B cell (primary cell): Measurements from ENCODE around the gene DHDH. TPM values are rescaled to one million over a fixed set of nuclear protein-coding genes. Genes with fewer than 3 reads are reported as not detected.

Experiments
- ATAC-seq: fragments of 200-7000 bp; cut with Tn5 transposase; one replicate; pipeline ENCODE4 v1.10.0; 2021; ENCODE audit warnings: low read depth, mild to moderate bottlenecking, moderate number of reproducible peaks, moderate library complexity
- CTCF ChIA-PET: fragments of 350-600 bp; sonication (Branson Sonifier 250); formaldehyde crosslinking; loops from one replicate; lab custom pipeline; 2021; ENCODE audit warnings: antibody characterized with exemption, inconsistent platforms; lab: Charles Lee
- POLR2A ChIA-PET: fragments of 350-600 bp; sonication (Branson Sonifier 250); formaldehyde crosslinking; loops from one replicate; lab custom pipeline; 2021; ENCODE audit warnings: antibody characterized with exemption; lab: Charles Lee
- DNase-seq: peaks from one replicate; pipeline ENCODE4 v3.0.0; 2013
- H2AFZ ChIP-seq: 2 replicates; pipeline ENCODE4 v1.6.1; 2012; ENCODE audit warnings: mild to moderate bottlenecking, low read depth, low read length; ENCODE audit not compliant: insufficient read depth, poor library complexity, severe bottlenecking
- H3K27ac ChIP-seq, 2 donors: 1 replicate in 1 of 2; 2 replicates in 1 of 2; pipeline ENCODE4 v1.5.1; 2012 to 2013; ENCODE audit warnings: low read length in 2 of 2, mild to moderate bottlenecking in 2 of 2, moderate library complexity in 1 of 2
- H3K27me3 ChIP-seq, 4 experiments: fragments of 200-600 bp in 1 of 4; sonication (generic) in 1 of 4; replicated peaks in 1 of 4; 1 replicate in 2 of 4; 2 replicates in 2 of 4; pipeline versions ENCODE4 v1.6.1 to v1.7.0; 2013 to 2016; ENCODE audit warnings: low read length in 3 of 4, mild to moderate bottlenecking in 2 of 4, mixed read lengths in 1 of 4, moderate library complexity in 1 of 4; ENCODE audit not compliant: insufficient read depth in 4 of 4, control insufficient read depth in 3 of 4; ENCODE audit errors: control extremely low read depth in 1 of 4
- H3K36me3 ChIP-seq, 2 experiments: replicated peaks in 1 of 2; 1 replicate in 1 of 2; 2 replicates in 1 of 2; pipeline versions ENCODE4 v1.6.1 to v1.7.1; 2013; ENCODE audit warnings: low read length in 1 of 2; ENCODE audit not compliant: insufficient read depth in 2 of 2, control insufficient read depth in 1 of 2; ENCODE audit errors: control extremely low read depth in 1 of 2, extremely low read depth in 1 of 2
- H3K4me1 ChIP-seq, 2 donors: fragments of 200-600 bp in 1 of 2; sonication (generic) in 1 of 2; 1 replicate in 1 of 2; 2 replicates in 1 of 2; pipeline versions ENCODE4 v1.5.1 to v1.6.1; 2013 to 2017; ENCODE audit warnings: low read length in 2 of 2; ENCODE audit not compliant: control insufficient read depth in 2 of 2, insufficient read depth in 2 of 2
- H3K4me2 ChIP-seq: replicated peaks from 2 replicates; pipeline ENCODE3; 2012; ENCODE audit warnings: mild to moderate bottlenecking, low read depth, low read length; ENCODE audit not compliant: poor library complexity, severe bottlenecking
- H3K4me3 ChIP-seq, 5 experiments: fragments of 200-600 bp in 1 of 5; sonication (generic) in 1 of 5; 1 replicate in 3 of 5; 2 replicates in 2 of 5; pipeline versions ENCODE4 v1.5.1 to v1.7.0; 2011 to 2016; ENCODE audit warnings: low read length in 4 of 5, mild to moderate bottlenecking in 4 of 5, low read depth in 2 of 5, control low read depth in 1 of 5, moderate library complexity in 1 of 5; ENCODE audit not compliant: insufficient read depth in 1 of 5; ENCODE audit errors: control extremely low read depth in 1 of 5, extremely low read depth in 1 of 5
- H3K79me2 ChIP-seq: fragments of 200-600 bp; sonication (generic); one replicate; pipeline ENCODE4 v1.6.0; 2016; ENCODE audit warnings: low read length; ENCODE audit not compliant: control insufficient read depth, insufficient read depth
- H3K9ac ChIP-seq: fragments of 200-600 bp; sonication (generic); 2 replicates; pipeline ENCODE4 v1.6.1; 2017; ENCODE audit warnings: mild to moderate bottlenecking, low read length, moderate library complexity
- H3K9me3 ChIP-seq, 3 donors: one replicate each; pipeline versions ENCODE4 v1.6.1 to v1.7.1; 2013; ENCODE audit warnings: low read length in 2 of 3; ENCODE audit not compliant: control insufficient read depth in 2 of 3, insufficient read depth in 1 of 3; ENCODE audit errors: control extremely low read depth in 1 of 3
- H4K20me1 ChIP-seq: 2 replicates; pipeline ENCODE4 v1.6.0; 2012; ENCODE audit warnings: mild to moderate bottlenecking, low read length; ENCODE audit not compliant: insufficient read depth, control insufficient read depth, poor library complexity, severe bottlenecking
- H3K27ac Mint-ChIP-seq: one replicate; pipeline ENCODE4 v1.8.0; 2021; ENCODE audit warnings: mixed read lengths
- H3K27me3 Mint-ChIP-seq: one replicate; pipeline ENCODE4 v1.8.0; 2021; ENCODE audit warnings: mixed read lengths
- H3K4me1 Mint-ChIP-seq: one replicate; pipeline ENCODE4 v1.8.0; 2021; ENCODE audit warnings: mixed read lengths
- H3K4me3 Mint-ChIP-seq: one replicate; pipeline ENCODE4 v1.8.0; 2021; ENCODE audit warnings: mixed read lengths
- H3K9me3 Mint-ChIP-seq: one replicate; pipeline ENCODE4 v1.8.0; 2022; ENCODE audit warnings: mixed read lengths; ENCODE audit not compliant: insufficient read depth
- EZH2 ChIP-seq: IDR thresholded peaks from 2 replicates; pipeline ENCODE4 v1.6.1; 2012; ENCODE audit warnings: borderline replicate concordance, low read depth, mild to moderate bottlenecking, moderate library complexity, low read length; ENCODE audit not compliant: insufficient read depth, poor library complexity, severe bottlenecking
- WGBS: methylation state at CpG from one replicate; pipeline ENCODE4 v1.1.5; 2013; ENCODE audit warnings: missing lambda C conversion rate; ENCODE audit not compliant: insufficient coverage; 5-methylcytosine and 5-hydroxymethylcytosine counted together
- intact Hi-C: fragments of 100-400 bp; cut with micrococcal nuclease; formaldehyde crosslinking; loops from one replicate; pipeline ENCODE4 v1.10.0; 2022
- polyA plus RNA-seq: library from polyadenylated mRNA; depleted of rRNA; stranded (reverse); fragments of >200 nt; gene quantifications from 2 replicates; pipeline ENCODE4 v1.2.3, GENCODE V29; 2012
- total RNA-seq, 2 donors: library from RNA; stranded (reverse); fragments of 120-200 nt in 1 of 2; gene quantifications; 1 replicate in 1 of 2; 2 replicates in 1 of 2; pipeline versions ENCODE4 v1.2.3 to v1.2.4, GENCODE V29; 2013 to 2022
- TF ChIP-seq, protein P1 (sequence below): fragments of 200-600 bp; IDR thresholded peaks from one replicate; pipeline ENCODE4 v1.8.0; 2022; ENCODE audit warnings: antibody characterized with exemption, mild to moderate bottlenecking

DHDH gene
- total and polyA plus RNA-seq, 2 donors (not counting 1 experiment from before 2014, with no cell fraction given), result 0.64 to 0.82 TPM

DNA sequence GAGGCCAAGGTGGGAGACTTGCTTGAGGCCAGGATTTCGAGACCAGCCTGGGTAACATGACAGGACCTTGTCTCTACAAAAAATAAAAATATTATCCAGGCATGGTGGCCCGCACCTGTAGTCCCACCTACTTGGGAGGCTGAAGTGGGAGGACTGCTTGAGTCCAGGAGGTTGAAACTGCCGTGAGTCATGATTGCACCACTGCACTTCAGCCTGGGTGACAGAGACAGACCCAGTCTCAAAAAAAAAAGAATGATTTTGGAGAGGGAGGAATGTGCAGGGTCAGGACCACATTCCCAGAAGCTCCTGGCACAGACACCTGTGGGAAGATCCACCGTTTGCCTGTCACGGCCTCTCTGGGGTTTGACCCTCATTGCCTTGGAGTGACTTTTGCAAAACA lies 11.9 kb downstream of the DHDH start:
- 94% methylated on average over 5 of the region's 5 CpGs for WGBS
- ChIA-PET POLR2A (no interaction called here), CTCF (interaction anchor here (1.2 kb wide), 1 partner anchor 94 kb away, joined by 3 read pairs; no protein-coding TSS in a partner anchor)
- intact Hi-C loops, result no loop called here
- Histone ChIP-seq H3K27me3 (no peaks in the 10 kb centered on the region), H3K36me3 (no peaks in the 10 kb centered on the region), H3K4me2 (no peak overlapping the region), H3K9ac (no peak overlapping the region), H3K4me3 (no peak overlapping the region), H4K20me1 (no peaks in the 10 kb centered on the region), H3K79me2 (no peaks in the 10 kb centered on the region), H3K9me3 (peaks cover 0 to 29% (median 11%) of the 10 kb centered on the region in 3 donors), H3K4me1 (no peaks in the 10 kb centered on the region), H2AFZ (no peak overlapping the region), H3K27ac (no peak overlapping the region)
- no peak for ATAC-seq
- Mint-ChIP-seq H3K27ac (no peak overlapping the region), H3K4me1 (no peaks in the 10 kb centered on the region), H3K9me3 (peaks cover 10% of the 10 kb centered on the region), H3K4me3 (no peak overlapping the region), H3K27me3 (no peaks in the 10 kb centered on the region)
- DNase-seq, result no peak
- no peak for TF ChIP-seq EZH2
- TF ChIP-seq, protein P1, sequence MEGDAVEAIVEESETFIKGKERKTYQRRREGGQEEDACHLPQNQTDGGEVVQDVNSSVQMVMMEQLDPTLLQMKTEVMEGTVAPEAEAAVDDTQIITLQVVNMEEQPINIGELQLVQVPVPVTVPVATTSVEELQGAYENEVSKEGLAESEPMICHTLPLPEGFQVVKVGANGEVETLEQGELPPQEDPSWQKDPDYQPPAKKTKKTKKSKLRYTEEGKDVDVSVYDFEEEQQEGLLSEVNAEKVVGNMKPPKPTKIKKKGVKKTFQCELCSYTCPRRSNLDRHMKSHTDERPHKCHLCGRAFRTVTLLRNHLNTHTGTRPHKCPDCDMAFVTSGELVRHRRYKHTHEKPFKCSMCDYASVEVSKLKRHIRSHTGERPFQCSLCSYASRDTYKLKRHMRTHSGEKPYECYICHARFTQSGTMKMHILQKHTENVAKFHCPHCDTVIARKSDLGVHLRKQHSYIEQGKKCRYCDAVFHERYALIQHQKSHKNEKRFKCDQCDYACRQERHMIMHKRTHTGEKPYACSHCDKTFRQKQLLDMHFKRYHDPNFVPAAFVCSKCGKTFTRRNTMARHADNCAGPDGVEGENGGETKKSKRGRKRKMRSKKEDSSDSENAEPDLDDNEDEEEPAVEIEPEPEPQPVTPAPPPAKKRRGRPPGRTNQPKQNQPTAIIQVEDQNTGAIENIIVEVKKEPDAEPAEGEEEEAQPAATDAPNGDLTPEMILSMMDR, result no peak

DNA sequence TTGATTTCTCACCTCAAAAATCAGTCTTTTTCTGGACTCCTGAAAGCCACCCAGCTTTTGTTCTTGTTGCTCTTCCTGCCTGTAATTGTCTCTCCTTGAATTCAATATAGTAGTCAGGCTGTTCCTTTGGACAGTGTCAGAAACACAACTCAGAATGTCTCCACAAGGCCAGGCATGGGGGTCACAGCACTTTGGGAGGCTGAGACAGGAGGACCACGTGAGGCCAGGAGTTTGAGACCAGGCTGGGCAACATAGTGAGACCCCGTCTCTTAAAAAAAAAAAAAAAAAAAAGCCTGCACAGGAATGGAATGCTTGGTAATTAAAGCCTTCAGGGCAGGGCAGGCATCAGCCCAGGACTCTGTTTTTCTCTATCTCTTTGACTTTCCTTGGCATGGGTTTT lies 12.3 kb downstream of the DHDH start:
- Mint-ChIP-seq H3K9me3 (peaks cover 10% of the 10 kb centered on the region), H3K27ac (no peak overlapping the region), H3K27me3 (no peaks in the 10 kb centered on the region), H3K4me1 (no peaks in the 10 kb centered on the region), H3K4me3 (no peak overlapping the region)
- Histone ChIP-seq H3K4me1 (no peaks in the 10 kb centered on the region), H3K9ac (no peak overlapping the region), H2AFZ (no peak overlapping the region), H3K4me3 (no peak overlapping the region), H3K4me2 (no peak overlapping the region), H3K79me2 (no peaks in the 10 kb centered on the region), H3K36me3 (no peaks in the 10 kb centered on the region), H3K27me3 (no peaks in the 10 kb centered on the region), H3K27ac (no peak overlapping the region), H4K20me1 (no peaks in the 10 kb centered on the region), H3K9me3 (peaks cover 0 to 25% (median 11%) of the 10 kb centered on the region in 3 donors)
- WGBS, result 94% methylated on average over 2 of the region's 2 CpGs
- intact Hi-C loops, result no loop called here
- TF ChIP-seq, protein P1, result no peak
- POLR2A ChIA-PET, result no interaction called here
- ATAC-seq, result no peak
- CTCF ChIA-PET, result interaction anchor here (1.2 kb wide), 1 partner anchor 94 kb away, joined by 3 read pairs; no protein-coding TSS in a partner anchor
- no peak for DNase-seq
